OCI-LY3 (cell line): ENCODE results near the gene STX5.

Experiments
- H2AFZ ChIP-seq: fragments of 200-600, 300-600 bp; shearing (Covaris generic); 2 replicates; pipeline ENCODE4 v1.6.0; 2014; ENCODE audit warnings: antibody characterized with exemption, low read depth, low read length
- H3K27ac ChIP-seq: fragments of 200-600, 300-600 bp; sonication (generic); 2 replicates; pipeline ENCODE4 v1.5.1; 2014; ENCODE audit warnings: mild to moderate bottlenecking, low read length, moderate library complexity, mixed read lengths
- H3K27me3 ChIP-seq: fragments of 200-600, 300-600 bp; sonication (generic); 2 replicates; pipeline ENCODE4 v1.6.1; 2014; ENCODE audit warnings: low read depth, low read length, mixed read lengths
- H3K36me3 ChIP-seq: fragments of 200-600, 300-600 bp; sonication (generic); replicated peaks from 2 replicates; pipeline ENCODE3; 2014; ENCODE audit warnings: low read depth, low read length, mixed read lengths
- H3K4me1 ChIP-seq: fragments of 300-600, 200-600 bp; sonication (generic); 2 replicates; pipeline ENCODE4 v1.6.1; 2014; ENCODE audit warnings: low read length, mixed read lengths
- H3K4me2 ChIP-seq: fragments of 200-600, 300-600 bp; sonication (generic); 2 replicates; pipeline ENCODE4 v1.6.1; 2014; ENCODE audit warnings: low read length, mixed read lengths
- H3K4me3 ChIP-seq: fragments of 300-600, 200-600 bp; sonication (generic); 2 replicates; pipeline ENCODE4 v1.5.1; 2014; ENCODE audit warnings: antibody characterized with exemption, mild to moderate bottlenecking, low read length, moderate library complexity
- H3K79me2 ChIP-seq: fragments of 300-600, 200-600 bp; shearing (Covaris generic); 2 replicates; pipeline ENCODE4 v1.6.1; 2014; ENCODE audit warnings: mild to moderate bottlenecking, low read length, mixed read lengths
- H3K9ac ChIP-seq: fragments of 300-600, 200-600 bp; shearing (Covaris generic); 2 replicates; pipeline ENCODE4 v1.6.0; 2014; ENCODE audit warnings: mild to moderate bottlenecking, low read length, moderate library complexity
- H3K9me3 ChIP-seq: fragments of 200-600, 300-600 bp; shearing (Covaris generic); 2 replicates; pipeline ENCODE4 v1.6.1; 2014; ENCODE audit warnings: low read length, mixed read lengths; ENCODE audit not compliant: insufficient read depth
- H4K20me1 ChIP-seq: fragments of 200-600, 300-600 bp; sonication (generic); 2 replicates; pipeline ENCODE4 v1.6.1; 2016; ENCODE audit warnings: low read length, mixed read lengths; ENCODE audit not compliant: insufficient read depth
- EZH2phosphoT487 ChIP-seq: fragments of 200-600 bp; shearing (Covaris generic); IDR thresholded peaks from 2 replicates; pipeline ENCODE4 v1.6.1; 2018; ENCODE audit warnings: antibody characterized with exemption, mixed run types, low read depth
- TF ChIP-seq, protein P1 (sequence below): fragments of 200-600, 300-600 bp; sonication (generic); IDR thresholded peaks from 2 replicates; pipeline ENCODE4 v1.5.1; 2014; ENCODE audit warnings: antibody characterized with exemption, low read length, low read depth

The STX5 gene

DNA sequence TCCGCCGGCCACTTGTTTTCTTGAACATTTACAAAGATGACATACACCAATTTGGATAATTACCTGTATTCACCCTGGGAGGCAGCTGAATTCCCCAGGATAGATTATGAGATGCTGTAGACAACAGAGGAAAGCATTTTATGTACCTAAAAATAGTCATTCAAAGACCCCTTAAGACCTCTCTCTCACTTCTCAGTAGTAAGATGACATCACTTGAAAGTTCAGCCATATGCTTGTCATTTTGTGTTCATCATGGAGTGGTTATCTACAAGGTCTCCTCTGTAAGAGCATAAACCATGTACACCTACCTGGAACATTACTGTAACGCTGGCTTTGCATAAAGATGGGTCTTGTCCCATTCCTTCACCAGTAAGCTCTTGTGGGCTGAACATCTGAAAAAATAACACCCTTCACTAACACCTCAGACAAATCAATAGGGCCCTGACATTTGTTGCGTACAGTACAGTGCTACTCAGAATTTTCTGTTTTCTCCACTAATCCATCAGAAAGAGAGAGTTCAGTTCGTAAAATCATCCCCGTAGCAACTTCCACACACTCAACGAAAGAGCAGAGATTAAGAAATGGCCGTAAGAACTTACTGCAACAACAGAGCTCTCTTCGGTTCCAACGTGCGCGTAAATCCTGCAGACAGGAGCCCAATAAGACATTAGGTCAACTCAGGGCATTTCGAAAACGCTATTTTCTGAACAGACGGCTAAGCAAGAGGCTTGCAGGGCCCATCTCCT is 23.1 kb upstream of the STX5 start:
- H3K27ac ChIP-seq: peak overlapping the region; percentile 85
- H3K79me2 ChIP-seq: peaks cover 71% of the 10 kb centered on the region
- TF ChIP-seq, protein P1, sequence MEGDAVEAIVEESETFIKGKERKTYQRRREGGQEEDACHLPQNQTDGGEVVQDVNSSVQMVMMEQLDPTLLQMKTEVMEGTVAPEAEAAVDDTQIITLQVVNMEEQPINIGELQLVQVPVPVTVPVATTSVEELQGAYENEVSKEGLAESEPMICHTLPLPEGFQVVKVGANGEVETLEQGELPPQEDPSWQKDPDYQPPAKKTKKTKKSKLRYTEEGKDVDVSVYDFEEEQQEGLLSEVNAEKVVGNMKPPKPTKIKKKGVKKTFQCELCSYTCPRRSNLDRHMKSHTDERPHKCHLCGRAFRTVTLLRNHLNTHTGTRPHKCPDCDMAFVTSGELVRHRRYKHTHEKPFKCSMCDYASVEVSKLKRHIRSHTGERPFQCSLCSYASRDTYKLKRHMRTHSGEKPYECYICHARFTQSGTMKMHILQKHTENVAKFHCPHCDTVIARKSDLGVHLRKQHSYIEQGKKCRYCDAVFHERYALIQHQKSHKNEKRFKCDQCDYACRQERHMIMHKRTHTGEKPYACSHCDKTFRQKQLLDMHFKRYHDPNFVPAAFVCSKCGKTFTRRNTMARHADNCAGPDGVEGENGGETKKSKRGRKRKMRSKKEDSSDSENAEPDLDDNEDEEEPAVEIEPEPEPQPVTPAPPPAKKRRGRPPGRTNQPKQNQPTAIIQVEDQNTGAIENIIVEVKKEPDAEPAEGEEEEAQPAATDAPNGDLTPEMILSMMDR: no peak
- TF ChIP-seq EZH2phosphoT487: no peak
- H3K9me3 ChIP-seq: no peaks in the 10 kb centered on the region
- peaks cover 43% of the 10 kb centered on the region for H4K20me1 ChIP-seq
- H3K9ac ChIP-seq: peak overlapping the region; percentile 100
- H3K4me2 ChIP-seq: peak overlapping the region; percentile 95
- peaks cover 39% of the 10 kb centered on the region for H3K4me1 ChIP-seq
- no peak overlapping the region for H2AFZ ChIP-seq
- H3K27me3 ChIP-seq: no peaks in the 10 kb centered on the region
- peak overlapping the region; percentile 93 for H3K4me3 ChIP-seq
- H3K36me3 ChIP-seq: peaks cover 52% of the 10 kb centered on the region

GRCh38 chr11:62854013-62854824 is 22.4 kb upstream of the STX5 start:
- TF ChIP-seq, protein P1: no peak
- TF ChIP-seq EZH2phosphoT487: no peak
- no peaks in the 10 kb centered on the region for H3K9me3 ChIP-seq
- H3K36me3 ChIP-seq: peaks cover 52% of the 10 kb centered on the region
- peak overlapping the region; percentile 95 for H3K4me2 ChIP-seq
- H3K27ac ChIP-seq: peak overlapping the region; percentile 85
- no peak overlapping the region for H2AFZ ChIP-seq
- peaks cover 43% of the 10 kb centered on the region for H4K20me1 ChIP-seq
- H3K9ac ChIP-seq: peak overlapping the region; percentile 100
- peak overlapping the region; percentile 93 for H3K4me3 ChIP-seq
- no peaks in the 10 kb centered on the region for H3K27me3 ChIP-seq
- H3K79me2 ChIP-seq: peaks cover 63% of the 10 kb centered on the region
- H3K4me1 ChIP-seq: peaks cover 34% of the 10 kb centered on the region

DNA sequence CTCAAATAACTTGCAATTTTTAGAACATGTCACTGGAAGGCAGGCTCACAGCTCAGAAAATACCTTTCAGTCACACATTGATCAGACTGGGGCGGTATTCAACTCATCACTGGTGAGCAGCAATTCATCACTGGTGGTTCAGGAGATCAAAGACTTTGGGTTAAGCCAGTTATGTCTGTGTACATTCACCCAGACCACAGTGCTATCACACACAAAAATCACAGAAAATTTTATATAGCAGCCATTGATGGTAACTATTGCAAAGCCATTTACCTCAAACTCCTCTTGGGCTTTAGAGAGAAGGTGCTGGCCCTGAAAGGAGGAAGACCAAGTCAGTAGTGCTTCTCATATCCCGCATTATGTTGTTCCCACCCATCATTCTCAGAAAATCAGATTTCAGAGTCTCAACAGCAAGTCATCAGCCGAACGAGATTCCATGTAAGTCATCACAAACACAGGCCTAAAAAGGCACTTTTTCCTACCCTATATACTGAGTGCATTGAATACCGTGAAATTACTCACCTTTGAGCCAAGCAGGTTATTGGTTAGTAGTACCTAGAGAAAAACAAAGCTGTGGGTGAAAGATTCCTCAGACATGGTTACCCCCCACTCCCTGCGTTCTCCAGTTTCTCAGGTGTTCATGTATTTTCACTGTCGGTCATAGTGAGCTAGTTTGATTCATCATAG is 21.6 kb upstream of the STX5 start:
- Histone ChIP-seq H3K4me1 (peaks cover 34% of the 10 kb centered on the region), H4K20me1 (peaks cover 43% of the 10 kb centered on the region), H2AFZ (no peak overlapping the region), H3K36me3 (peaks cover 52% of the 10 kb centered on the region), H3K79me2 (peaks cover 55% of the 10 kb centered on the region), H3K4me3 (peak overlapping the region; percentile 93), H3K9ac (peak overlapping the region; percentile 100), H3K27me3 (no peaks in the 10 kb centered on the region), H3K4me2 (peak overlapping the region; percentile 95), H3K27ac (peak overlapping the region; percentile 85), H3K9me3 (no peaks in the 10 kb centered on the region)
- TF ChIP-seq, protein P1: no peak
- TF ChIP-seq EZH2phosphoT487: no peak
